Measurements from ENCODE around the gene SCAMP2. TPM values are rescaled to one million over a fixed set of nuclear protein-coding genes. Genes with fewer than 3 reads are reported as not detected.

SCAMP2 gene
- polyA plus RNA-seq, 1 donor from 2014 or later = 4.5 TPM

DNA sequence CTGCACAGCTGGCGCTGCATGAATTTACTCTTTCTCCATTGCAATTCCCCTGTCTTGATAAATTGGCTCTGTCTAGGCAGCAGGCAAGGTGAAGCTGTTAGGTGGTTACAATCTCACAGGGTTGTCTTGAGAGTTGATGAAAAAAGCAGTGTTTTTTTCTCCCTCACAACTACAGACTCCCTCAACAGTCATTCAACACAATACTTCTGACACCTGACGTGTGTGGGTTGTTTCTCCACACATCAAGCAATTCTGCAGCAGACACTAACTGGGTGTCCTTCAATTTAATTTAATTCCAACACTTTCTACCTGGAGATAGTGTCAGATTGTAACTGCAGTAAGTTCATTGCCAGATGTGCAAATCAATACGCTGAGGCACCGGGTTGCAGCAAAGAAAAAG lies 5.1 kb upstream of the SCAMP2 start (continued):
- no peak for TF ChIP-seq SMC3 (conservative IDR thresholded peaks at IDR 0.05; ENCODE audit: poor library complexity)

- peak overlapping the region; percentile 69 for H3K4me2 ChIP-seq (ENCODE audit: low read length)
- TF ChIP-seq EP300 (conservative IDR thresholded peaks at IDR 0.05; ENCODE audit: poor library complexity, severe bottlenecking) = no peak
- TF ChIP-seq POLR2AphosphoS5 (IDR thresholded peaks at IDR 0.05) = no peak
- no peak for TF ChIP-seq EZH2 (IDR thresholded peaks at IDR 0.05; ENCODE audit: borderline replicate concordance, insufficient read depth, low read length, poor library complexity, severe bottlenecking)
- no peak for TF ChIP-seq TAF1 (IDR thresholded peaks at IDR 0.05; ENCODE audit: low read depth)
- TF ChIP-seq MXI1 (conservative IDR thresholded peaks at IDR 0.05; ENCODE audit: poor library complexity, severe bottlenecking) = no peak
- TF ChIP-seq, protein P1, sequence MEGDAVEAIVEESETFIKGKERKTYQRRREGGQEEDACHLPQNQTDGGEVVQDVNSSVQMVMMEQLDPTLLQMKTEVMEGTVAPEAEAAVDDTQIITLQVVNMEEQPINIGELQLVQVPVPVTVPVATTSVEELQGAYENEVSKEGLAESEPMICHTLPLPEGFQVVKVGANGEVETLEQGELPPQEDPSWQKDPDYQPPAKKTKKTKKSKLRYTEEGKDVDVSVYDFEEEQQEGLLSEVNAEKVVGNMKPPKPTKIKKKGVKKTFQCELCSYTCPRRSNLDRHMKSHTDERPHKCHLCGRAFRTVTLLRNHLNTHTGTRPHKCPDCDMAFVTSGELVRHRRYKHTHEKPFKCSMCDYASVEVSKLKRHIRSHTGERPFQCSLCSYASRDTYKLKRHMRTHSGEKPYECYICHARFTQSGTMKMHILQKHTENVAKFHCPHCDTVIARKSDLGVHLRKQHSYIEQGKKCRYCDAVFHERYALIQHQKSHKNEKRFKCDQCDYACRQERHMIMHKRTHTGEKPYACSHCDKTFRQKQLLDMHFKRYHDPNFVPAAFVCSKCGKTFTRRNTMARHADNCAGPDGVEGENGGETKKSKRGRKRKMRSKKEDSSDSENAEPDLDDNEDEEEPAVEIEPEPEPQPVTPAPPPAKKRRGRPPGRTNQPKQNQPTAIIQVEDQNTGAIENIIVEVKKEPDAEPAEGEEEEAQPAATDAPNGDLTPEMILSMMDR (IDR thresholded peaks at IDR 0.05; ENCODE audit: poor library complexity, severe bottlenecking) = no peak
- no peak for TF ChIP-seq REST (IDR thresholded peaks at IDR 0.05; ENCODE audit: borderline replicate concordance)
- peak overlapping the region; percentile 85 for H3K4me3 ChIP-seq (ENCODE audit: low read length)
- no peaks in the 10 kb centered on the region for H3K27me3 ChIP-seq (ENCODE audit: insufficient read depth, low read depth, low read length)
- peaks cover 23% of the 10 kb centered on the region for H3K79me2 ChIP-seq (replicated peaks; ENCODE audit: insufficient read depth, low read length)
- H3K9me2 ChIP-seq (ENCODE audit: insufficient read depth, low read length) = no peaks in the 10 kb centered on the region
- H4K20me1 ChIP-seq (ENCODE audit: insufficient read depth) = no peaks in the 10 kb centered on the region
- H3K9me3 ChIP-seq (ENCODE audit: low read length) = no peaks in the 10 kb centered on the region
- no peak overlapping the region for H3K27ac ChIP-seq (ENCODE audit: low read length)
- H3K9ac ChIP-seq (ENCODE audit: low read length) = peak overlapping the region; percentile 50
- H3K36me3 ChIP-seq (ENCODE audit: insufficient read depth, low read length) = no peaks in the 10 kb centered on the region
- no peaks in the 10 kb centered on the region for H3F3A ChIP-seq (ENCODE audit: insufficient read depth, low read length, poor library complexity, severe bottlenecking)
- H2AFZ ChIP-seq (ENCODE audit: low read depth, low read length) = peak overlapping the region; percentile 31
Measured at GRCh38 chr15:74873756-74874424, 725 bp upstream of the SCAMP2 start.

DNA sequence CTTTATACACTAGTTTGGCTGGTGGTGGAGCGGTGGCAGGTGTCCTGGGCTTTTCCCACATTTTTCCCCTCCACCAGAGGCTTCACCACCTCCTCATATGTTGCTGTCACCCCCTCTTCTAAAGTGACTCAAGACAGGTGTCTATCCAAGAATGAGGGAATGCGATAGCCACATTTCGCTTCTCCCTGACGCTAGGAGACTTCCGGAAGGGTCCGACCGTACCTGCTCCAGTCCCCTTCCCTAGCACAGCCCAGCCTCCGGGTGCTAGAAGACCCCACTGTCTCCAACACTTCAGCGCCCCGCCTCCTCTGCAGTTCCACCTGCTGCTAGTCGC lies 496 bp downstream of the SCAMP2 start:
- Histone ChIP-seq H3K79me2 (replicated peaks; ENCODE audit: insufficient read depth, low read length) (peaks cover 23% of the 10 kb centered on the region), H3F3A (ENCODE audit: insufficient read depth, low read length, poor library complexity, severe bottlenecking) (no peaks in the 10 kb centered on the region), H2AFZ (ENCODE audit: low read depth, low read length) (peak overlapping the region; percentile 75), H3K4me3 (ENCODE audit: low read length) (peak overlapping the region; percentile 85), H3K36me3 (ENCODE audit: insufficient read depth, low read length) (no peaks in the 10 kb centered on the region), H3K27me3 (ENCODE audit: insufficient read depth, low read depth, low read length) (no peaks in the 10 kb centered on the region), H3K9me2 (ENCODE audit: insufficient read depth, low read length) (no peaks in the 10 kb centered on the region), H3K27ac (ENCODE audit: low read length) (peak overlapping the region; percentile 89), H3K9ac (ENCODE audit: low read length) (peak overlapping the region; percentile 91), H4K20me1 (ENCODE audit: insufficient read depth) (no peaks in the 10 kb centered on the region), H3K9me3 (ENCODE audit: low read length) (no peaks in the 10 kb centered on the region), H3K4me2 (ENCODE audit: low read length) (peak overlapping the region; percentile 95)
- TF ChIP-seq REST (IDR thresholded peaks at IDR 0.05; ENCODE audit: borderline replicate concordance) (peak; percentile 31), RAD21 (conservative IDR thresholded peaks at IDR 0.05) (no peak), MXI1 (conservative IDR thresholded peaks at IDR 0.05; ENCODE audit: poor library complexity, severe bottlenecking) (no peak), EP300 (conservative IDR thresholded peaks at IDR 0.05; ENCODE audit: poor library complexity, severe bottlenecking) (no peak), EZH2 (IDR thresholded peaks at IDR 0.05; ENCODE audit: borderline replicate concordance, insufficient read depth, low read length, poor library complexity, severe bottlenecking) (no peak), TAF1 (IDR thresholded peaks at IDR 0.05; ENCODE audit: low read depth) (no peak)
- TF ChIP-seq, protein P1 (IDR thresholded peaks at IDR 0.05; ENCODE audit: poor library complexity, severe bottlenecking) = no peak
